ENCODE results near the gene PCDH1.
"Not testable (repeated sequence)": the region's sequence is repeated elsewhere in the genome, so short reads cannot be mapped to it uniquely, and the experiment has no call there.

The PCDH1 gene

DNA sequence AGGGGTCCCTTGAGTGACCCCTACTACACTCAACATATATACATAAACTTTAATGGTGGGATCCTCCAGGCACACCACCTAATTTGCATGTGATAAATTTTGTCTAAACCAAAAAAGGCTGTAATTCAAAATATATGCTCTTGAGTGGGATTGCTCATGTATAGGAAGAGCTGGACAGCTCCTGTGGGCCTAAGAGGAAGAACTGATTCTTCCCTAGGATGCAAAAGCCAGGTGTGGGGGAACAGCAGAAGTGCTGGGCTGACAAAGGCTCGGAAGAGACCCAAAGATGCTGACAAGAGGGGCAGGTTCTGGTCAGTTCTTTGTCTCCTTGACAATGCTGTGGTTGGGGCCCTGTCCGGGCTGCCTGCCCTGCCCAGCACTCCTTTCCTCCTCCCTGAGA is 43.9 kb downstream of the PCDH1 start:
- DNase-seq (ENCODE audit: low read depth): no peak

DNA sequence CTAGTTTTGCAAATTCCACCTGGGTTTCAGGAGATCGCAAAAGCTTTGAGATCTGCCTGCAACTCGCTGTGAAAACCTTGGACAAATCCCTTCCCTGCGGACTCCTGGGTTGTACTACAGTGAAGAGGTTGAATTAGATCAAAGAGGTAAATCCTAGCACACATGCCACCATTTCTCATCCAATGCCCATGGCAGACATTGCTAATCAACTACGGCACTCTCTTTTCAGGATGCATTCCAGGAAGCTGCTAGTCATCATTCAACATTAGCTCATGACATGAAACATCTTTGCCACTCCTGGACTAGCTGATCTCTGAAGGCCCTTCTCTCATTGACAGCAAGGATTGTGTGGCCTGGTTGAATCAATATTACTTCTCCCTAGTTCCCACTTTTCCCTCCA is 46.1 kb downstream of the PCDH1 start:
- no peak for DNase-seq (ENCODE audit: low read depth)

DNA sequence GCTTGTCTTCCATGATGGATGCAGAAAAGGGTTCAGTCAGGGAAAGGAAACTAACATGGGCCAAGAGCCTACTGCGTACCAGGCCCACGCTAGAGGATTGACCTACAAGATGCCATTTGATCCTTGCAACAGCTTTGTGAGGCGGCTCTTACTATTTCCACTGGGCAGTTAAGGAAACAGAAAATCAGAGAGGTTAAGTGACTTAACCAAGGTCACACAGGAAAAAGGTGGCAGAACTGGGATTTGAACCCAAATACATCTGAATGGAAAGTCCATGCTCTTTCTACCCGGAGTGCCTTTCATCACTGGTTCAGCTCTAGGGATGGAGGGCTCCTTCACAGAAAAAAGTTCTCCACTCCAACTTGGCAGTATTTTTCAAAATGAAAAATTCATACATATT is 50.0 kb downstream of the PCDH1 start:
- no peak for DNase-seq (ENCODE audit: low read depth)

DNA sequence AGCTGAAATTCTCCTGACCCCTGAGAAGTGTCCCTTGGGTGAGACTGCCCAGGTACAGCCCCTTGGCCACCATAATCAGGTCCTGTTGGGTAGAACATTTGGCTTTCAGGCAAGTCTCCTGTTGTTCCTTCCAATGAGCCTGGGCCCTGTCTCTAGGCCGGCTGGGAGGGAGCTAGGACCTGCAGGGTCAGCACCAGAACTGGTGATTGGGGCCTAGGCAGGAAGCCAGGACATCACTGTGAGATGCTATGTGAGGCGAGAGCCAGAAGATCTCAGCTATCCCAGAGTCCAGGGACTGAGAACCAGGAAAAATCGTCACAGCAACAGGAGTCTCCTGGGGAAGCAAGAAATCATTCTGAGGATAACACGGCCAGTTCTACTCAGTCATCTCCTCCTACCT is 51.5 kb downstream of the PCDH1 start:
- DNase-seq (ENCODE audit: low read depth): no peak

DNA sequence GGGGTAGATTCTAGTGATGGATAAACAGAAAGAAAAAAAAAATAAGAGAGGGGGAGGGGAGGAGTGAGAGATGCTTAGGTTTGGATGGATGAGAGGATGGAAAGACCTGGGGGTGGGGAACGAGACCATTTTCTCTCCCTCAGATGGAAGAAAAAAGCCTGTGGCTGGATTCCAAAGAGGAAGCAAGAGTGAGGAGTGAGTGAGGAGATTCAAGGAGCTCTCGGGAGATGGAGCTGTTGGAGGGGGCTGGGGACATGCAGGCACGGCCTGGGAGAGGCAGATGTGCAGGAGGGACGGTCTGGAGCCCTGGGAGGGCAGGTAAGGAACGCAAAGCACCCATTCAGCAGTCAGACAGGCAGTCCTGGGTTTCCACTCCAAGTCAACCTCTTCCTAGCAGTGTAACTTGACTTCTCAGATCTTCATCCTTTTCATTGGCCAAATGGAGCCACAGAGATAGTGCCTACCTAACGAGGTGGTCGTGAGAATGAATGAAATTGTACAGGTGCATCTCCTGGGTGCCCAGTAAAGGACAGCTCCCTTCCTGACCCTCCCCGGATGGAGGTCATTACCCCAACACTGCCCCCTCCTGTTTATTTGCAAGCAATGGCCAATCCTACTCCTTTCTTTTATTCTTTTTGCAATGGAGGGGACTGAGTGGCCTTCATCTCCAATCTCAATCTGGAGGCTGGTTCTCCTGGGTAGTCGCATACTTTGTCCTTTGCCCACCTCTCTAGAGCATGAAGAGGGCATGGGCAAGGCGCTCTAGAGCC is 52.2 kb downstream of the PCDH1 start:
- no peak for DNase-seq (ENCODE audit: low read depth)

DNA sequence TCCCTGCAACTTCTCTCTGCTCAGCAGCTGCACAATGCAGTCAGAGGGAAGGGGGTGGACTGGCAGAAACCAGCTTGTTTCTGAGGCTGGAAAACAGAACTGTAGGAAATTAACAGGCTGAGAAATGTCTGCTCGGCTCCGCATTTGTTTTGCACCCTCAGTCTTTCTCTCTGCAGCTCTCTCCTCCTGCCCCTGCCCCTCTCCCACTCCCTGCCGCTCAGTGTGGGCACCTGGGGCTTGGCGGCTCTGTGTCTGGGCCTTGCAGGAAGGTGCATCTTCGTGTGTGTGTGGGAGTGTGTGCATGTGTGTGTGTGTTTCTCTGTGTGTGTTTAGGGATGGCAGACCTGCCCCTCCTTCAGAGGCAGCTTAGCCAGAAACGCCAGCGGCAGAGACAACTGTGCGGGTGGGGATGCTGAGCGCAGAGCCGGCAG is 53.0 kb downstream of the PCDH1 start:
- DNase-seq (ENCODE audit: low read depth): no peak

DNA sequence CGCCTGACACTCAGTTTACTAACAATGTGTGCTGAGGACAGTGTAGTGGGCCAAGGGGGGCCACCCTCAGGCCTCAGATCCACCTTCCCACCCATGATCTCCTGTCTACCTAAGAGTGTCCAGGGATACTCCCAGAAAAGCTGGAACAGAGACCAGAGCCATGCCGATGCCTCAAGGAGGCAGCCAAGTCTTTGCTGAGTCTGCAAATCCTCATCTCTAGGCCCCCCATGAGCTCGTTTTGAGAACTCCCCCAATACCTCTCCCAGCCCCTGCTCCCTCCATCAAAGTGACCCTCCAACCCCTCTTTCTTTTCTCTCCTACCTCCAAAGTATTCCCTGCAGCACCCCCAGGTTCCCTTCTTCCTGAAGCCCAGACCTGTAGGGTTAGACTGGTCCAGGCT is 53.5 kb downstream of the PCDH1 start:
- no peak for DNase-seq (ENCODE audit: low read depth)

DNA sequence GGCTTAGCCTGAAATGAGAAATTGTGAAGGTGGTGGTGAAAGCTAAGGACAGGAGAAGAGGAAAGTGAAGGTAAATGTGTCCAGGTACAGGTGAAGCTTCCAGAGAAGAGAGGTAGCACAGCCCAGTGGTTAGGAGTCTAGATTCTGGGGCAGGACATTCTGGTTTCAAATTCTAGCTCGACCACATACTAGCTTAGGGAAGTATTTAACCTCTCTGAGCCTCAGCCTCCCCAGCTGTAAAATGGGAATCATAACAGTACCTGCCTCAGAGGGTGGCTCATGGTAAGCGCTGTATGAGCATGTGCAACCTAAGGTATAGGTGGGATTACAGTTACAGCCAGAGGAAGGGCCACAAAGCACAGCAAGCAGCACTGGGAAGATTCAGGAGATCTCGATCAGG is 55.2 kb downstream of the PCDH1 start:
- no peak for DNase-seq (ENCODE audit: low read depth)

DNA sequence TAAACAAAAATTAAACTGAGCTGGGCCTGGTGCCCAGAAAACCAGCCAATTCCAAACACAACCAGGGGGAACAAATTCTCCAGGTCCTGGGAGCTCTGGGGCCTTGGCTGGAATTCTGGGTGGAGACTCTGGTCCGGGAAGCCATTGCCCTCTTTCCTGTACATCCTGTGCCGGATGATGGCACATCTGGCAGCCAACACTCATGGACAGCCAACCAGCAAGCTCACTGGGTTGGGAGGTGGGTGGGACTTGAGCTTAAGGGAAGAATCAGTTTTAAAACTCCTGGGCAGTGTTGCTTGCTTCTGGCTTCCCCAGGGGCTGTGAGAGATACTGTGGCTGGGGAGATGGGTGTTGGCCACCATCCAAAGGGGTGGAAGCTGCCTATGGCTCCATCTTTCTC is 56.1 kb downstream of the PCDH1 start:
- DNase-seq (ENCODE audit: low read depth): no peak

DNA sequence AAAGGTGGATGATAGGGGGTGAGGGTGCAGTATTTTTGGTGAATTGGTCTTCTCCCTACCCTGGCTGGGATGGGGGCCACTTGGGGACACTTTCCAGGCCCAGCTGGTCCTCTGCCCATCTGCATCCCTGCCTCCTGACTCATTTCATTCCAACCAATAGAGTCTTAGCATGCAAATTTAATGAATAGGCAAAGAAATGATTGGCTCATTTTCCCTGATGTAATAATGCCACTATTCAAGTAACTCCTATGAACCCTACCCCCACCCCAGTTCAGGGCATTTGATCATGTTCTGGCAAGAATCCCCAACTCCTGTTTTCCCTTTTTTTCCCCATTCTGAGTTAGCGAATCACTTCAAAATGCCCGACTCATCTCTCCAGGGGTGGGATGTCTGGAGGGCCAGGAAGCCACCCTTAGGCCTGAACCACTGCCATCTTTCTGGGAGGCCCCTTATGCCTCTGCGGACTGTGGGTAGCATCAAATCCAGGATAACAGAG is 56.7 kb downstream of the PCDH1 start:
- DNase-seq (ENCODE audit: low read depth): peak; percentile 72

DNA sequence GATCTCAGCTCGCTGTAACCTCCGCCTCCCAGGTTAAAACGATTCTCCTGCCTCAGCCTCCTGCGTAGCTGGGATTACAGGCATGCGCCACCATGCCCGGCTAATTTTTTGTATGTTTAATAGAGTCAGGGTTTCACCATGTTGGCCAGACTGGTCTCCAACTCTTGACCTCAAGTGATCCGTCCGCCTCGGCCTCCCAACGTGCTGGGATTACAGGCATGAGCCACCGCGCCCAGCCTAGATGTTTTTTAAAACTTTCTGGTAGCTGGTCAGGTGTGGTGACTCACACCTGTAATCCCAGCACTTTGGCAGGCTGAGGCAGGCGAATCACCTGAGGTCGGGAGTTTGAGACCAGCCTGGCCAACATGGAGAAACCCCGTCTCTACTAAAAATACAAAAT is 57.5 kb downstream of the PCDH1 start:
- not testable (repeated sequence) for DNase-seq (ENCODE audit: low read depth)

DNA sequence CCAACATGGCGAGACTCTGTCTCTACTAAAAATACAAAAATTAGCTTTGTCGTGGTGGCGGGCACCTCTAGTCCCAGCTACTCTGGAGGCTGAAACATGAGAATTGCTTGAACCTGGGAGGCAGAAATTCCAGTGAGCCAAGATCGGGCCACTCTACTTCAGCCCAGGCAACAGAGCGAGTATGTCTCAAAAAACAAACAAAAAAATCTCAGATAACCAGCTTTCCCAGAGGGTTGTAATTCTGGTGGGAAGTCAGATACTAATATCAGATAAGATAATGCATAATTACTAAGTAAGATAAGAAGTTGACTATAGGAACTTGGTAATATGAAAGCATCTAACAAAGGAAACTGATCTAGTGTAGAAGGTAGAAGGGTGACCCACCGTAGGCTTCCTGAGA is 60.6 kb downstream of the PCDH1 start:
- no peak for DNase-seq (ENCODE audit: low read depth)

DNA sequence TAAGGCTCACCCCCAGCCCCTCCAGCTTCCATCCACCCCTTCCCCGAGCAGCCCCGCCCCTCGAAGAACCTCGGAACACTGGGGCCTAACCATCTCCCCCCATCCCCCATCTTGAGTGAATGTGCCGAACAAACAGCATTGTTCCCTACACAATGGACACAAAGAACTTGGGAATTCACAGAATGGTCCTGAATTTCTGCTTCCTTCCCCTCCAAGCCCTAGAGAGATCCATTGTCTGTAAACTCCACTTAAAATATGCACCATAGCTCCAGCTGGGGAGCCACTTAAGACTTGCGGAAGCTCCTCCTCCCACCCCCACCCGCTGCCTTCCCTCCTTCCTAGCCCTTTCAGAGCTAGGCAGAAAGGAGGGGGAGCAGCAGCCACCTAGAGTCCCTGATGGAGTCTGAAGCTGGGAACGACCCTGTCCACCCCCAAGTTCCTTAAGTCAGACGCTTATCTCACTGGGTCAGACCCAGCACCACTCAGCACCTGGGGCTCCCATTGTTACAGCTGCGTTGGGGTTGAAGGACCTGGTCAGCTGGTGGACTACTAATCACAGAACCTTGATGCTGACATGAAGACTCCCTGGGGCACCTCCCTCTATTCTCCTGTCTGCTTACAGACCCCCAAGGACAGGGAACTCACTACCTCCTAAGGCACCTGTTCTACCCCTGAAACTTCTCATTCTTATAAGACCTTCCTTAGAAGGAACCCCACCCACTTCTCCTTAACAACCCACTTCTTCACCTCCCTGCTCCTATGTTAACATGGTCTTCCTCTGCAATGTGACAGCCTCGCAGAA is 61.4 kb downstream of the PCDH1 start:
- DNase-seq (ENCODE audit: low read depth): no peak

DNA sequence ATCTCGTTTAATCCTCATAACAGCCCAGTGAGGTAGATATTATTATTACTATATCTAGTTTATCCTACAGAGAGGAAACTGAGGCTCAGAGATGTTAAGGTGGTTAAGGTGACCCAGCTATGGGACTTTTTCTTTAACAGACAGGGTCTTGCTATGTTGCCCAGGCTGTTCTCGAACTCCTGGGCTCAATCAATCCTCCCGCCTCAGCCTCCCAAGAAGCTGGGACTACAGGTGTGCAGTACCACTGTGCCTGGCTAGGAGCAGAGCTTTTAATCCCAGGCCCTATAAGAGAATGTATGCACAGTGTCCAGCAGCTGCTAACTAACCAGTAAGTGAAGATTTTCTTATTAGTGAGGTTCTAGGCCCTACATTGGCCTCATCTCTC is 62.4 kb downstream of the PCDH1 start:
- DNase-seq (ENCODE audit: low read depth): no peak

DNA sequence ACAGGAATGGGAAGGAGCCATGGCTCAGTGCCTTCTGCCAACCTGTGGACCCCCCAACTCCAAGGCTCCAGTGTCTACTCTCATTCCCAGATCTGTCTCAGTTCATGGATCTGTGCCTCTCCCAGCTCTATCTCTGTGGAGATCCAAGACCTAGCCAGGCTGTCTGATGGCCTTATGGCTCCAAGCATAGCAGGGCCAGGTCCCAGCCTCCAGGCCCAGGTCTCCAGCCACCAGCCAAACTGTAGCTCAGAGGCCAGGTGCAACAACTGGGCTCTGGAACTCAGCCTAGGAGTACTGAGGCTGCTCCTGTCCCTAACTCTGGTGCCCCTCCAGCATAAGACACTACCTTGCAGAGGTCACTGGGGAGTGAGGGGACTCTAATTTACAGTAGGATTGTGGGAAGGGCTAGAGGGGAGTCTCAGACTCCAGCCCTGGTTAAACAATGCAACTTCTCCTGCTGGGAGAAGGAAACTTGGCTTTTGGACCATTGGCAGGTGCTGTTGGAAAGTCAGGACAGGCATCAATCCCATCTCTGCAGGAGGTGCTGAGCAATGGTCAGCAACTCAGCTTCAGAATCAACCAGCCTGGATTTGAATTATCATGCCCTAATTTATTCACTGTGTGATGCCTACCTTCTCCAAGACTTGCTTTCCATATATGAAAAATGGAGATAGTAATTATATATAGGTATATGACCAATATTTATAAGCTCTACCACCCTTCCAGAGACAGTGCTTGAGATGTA is 63.0 kb downstream of the PCDH1 start:
- no peak for DNase-seq (ENCODE audit: low read depth)

DNA sequence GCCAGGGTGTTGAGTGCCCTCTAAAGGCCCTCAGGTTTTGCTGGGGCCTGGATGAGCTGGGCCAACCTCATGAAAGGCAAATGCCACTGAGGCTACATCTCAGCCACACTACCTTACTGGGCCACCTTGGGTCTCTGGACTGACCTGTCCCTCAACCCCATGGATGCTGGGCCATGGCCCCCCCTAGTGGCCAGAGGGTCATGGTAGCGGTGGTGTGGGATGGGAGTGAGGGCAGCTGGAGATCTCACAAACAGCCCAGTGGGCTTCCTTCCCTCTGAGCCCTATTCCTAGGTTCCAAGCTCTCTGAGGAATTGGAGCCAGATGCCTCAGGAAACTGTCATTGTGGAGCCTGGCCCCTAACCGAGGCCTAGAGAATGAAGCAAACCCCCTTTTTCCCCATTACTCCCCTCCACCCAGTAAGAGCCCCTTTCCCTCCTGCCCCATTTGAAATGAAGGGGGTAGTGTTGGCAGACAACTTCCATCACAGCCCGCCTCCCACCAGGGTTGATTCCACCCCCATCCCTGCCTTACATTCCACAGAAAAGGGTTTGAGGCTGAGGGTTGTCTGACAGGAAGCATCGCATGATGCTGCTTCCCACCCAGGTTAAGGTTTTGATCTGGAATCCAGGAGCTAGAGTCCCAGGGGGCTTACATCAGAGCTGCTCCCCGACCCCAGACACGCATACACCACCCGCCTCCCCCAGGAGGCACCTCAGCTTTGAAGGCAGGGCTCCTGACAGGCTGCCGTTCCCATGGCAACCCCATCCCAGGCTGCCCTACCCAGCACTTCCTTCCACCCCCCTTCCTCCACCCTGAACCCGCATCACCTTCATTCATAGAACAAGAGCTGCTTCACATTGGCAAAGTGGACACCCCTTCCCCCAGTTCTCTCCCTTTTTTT is 63.9 kb downstream of the PCDH1 start:
- DNase-seq (ENCODE audit: low read depth): no peak

DNA sequence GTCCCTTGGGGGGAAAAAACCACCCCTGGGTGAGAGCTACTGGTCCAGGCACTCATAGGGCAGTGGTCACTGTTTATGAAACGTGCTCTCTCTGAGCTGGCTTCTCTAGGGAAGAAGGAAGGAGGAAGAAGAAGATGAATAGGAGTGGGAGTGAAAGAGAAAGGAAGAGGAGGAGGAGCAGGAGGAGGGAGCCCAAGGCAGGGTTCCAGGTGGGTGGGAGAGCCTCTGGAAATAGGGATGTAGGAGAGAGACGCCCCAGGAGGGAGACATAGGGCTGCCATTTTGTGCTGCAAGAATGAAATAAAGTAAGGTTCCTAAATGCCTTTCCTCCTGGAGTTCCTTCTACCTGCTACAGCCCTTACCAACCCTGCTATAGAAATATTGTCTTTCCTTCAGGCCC is 65.7 kb downstream of the PCDH1 start:
- no peak for DNase-seq (ENCODE audit: low read depth)

DNA sequence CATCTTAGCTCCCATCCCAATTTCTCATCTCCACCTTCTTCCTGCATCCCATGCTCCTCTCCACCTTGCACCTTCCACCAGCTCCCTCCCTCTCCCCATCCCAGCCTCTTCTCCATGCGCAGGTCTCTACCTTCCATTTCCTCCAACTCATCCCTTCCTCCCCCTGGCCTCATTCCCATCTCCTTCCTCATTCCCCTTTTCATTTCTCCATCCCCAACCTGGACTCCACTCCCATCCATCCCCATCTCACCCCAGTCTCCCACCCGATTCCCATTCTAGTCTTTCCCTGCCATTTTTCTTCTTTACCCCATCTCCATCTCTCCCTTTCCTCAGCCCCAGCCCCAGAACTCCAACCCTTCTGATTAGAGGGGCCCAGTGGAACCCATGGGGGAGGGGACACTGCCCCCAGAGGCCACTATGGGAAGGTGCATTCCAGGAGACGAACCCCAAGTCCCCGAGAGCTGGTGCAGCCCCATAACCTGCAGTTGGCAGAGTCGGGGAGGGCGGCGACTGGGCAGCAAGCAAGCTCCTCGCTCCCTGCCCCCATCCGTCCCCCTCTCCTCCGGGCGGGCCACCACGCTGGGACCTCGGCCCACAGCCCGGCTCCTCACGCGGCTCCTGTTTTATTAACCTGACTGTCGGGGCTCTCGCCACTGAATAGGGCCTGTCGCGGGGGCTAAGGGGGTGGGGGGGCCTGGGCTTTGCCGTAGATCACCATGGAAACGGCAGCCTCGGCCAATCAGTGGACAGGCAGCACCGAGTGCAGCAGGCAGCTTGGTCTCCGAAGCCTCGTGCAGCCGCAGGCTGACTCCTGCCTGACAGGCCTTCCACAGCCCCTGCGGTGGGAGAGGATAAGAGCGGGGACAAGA is 66.7 kb downstream of the PCDH1 start:
- no peak for DNase-seq (ENCODE audit: low read depth)

DNA sequence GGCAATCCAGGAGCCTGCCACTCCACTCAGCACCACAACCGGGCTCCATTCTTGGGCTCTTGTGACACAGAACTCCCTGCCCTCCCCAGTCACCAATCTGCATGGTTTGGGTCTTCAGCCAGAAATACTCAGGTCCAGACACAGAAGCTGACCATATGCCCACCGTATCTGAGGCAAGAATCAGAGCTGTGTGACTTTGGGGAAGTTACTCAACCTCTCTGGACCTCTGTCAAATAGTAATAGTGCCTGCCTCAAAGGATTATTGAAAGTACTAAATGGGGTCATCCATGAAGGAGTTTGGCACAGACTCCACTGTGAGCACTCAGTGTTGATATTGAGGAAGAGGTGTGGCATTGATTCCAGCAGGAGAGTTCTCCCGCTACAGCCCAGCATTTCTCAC is 67.5 kb downstream of the PCDH1 start:
- DNase-seq (ENCODE audit: low read depth): no peak

DNA sequence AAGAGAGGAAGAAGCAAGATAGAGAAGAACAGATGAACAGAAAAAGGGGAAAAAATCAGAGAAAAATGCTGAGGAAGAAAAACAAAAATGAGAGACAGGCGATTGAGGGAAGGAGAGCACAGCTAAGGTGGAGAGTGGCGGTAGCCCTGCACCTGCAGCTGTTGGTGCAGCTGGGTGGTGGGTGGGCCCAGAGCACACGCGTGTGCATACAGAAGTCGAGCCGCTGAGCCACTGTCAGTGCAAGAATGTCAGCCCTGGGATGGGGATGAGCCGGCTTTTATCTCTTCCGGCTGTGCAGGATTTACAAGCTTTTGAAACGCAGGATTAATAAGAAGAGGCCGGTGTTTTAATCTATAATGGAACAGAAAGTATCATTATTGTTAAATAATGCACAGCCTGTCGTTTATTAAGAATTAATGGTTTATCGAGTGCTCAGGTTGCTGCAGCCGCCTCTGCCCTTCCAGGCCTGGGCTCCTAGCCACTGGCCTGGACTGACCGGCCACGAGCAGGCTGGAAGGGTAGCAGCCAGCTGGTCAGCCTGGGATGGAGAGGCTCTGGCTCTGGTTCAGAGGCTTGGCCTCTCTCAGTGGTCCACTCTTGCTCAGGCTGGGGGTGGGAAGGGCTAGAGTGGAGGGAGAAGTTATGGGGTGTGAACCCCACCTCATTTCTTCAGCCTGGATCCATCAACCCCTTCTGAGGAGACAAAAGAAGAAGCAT is 68.7 kb downstream of the PCDH1 start:
- DNase-seq (ENCODE audit: low read depth): no peak

All from GM04504 (cell line).